Fibroblast of peridontal ligament (primary cell): ENCODE results near the gene GTF3C2.

Experiments used
- DNase-seq: peaks from one replicate; pipeline ENCODE4 v3.0.0-alpha.2; 2010; ENCODE audit errors: extremely low read depth

GTF3C2 gene

GRCh38 chr2:27296481-27296880 is 60.1 kb downstream of the GTF3C2 start:
- peak; percentile 20 for DNase-seq

DNA sequence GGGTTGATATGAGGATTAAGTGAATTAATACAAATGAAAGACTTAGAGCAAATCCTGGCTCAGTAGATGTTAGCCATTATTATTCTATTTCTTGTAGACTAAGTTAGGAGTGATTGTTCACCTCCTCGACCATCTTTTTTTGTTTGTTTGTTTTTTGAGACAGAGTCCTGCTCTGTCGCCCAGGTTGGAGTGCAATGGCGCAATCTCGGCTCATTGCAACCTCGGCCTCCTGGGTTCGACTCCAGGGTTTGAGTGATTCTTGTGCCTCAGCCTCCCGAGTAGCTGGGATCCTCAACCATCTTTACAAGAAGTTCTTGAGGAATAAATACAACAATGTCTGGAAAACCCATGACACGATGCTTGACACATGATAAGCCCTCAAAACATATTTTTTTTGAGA is 61.6 kb downstream of the GTF3C2 start:
- no peak for DNase-seq

- no peak for DNase-seq
Observed at GRCh38 chr2:27291865-27292264, 64.7 kb downstream of the GTF3C2 start.

- no peak for DNase-seq
Observed at GRCh38 chr2:27290549-27290948, 66.0 kb downstream of the GTF3C2 start.

- no peak for DNase-seq
Observed at GRCh38 chr2:27288610-27289009, 68.0 kb downstream of the GTF3C2 start.

GRCh38 chr2:27285481-27285880 is 71.1 kb downstream of the GTF3C2 start:
- DNase-seq = no peak

GRCh38 chr2:27284996-27285395 is 71.6 kb downstream of the GTF3C2 start:
- no peak for DNase-seq

GRCh38 chr2:27282892-27283291 is 73.7 kb downstream of the GTF3C2 start:
- no peak for DNase-seq

DNA sequence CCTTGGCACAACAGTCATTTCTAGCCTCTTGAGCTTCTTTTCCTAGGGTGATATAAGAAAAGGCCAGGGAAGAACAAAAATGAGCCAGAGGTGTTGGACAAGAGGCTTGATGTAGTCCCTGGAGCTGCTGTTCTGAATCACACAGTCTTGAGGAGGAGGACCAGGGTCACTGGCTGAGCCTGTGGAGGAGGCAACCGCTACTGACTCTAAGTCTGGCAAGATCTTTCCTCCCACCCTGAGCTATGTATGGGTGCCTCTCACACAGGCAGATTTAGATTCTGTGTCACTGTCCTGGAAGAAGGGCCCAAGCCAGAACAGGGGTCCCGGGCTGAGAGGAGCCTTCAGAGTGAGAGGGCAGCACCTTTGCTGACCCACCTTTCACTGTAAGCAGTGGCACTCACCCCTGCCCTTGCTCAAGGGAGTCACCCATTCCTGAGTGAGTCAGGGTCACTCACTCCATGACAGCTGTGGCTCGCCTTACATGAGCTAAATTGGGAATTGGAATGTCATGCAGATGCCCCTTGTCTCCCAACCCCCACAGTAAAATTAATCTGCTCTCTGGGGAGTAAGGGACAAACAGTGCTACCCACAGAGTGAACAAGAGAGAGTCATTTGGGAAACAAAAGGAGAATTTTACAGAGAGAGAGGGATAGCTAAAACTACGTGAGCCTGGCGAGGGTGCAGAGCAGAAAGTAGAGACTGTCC is 74.6 kb downstream of the GTF3C2 start, which contains the start of gene TRIM54:
TRIM54 (plus strand) TSS at position 575 of the 705 bp plus-strand sequence. CDS start 303 bp downstream, outside the sequence.
- DNase-seq = no peak

DNA sequence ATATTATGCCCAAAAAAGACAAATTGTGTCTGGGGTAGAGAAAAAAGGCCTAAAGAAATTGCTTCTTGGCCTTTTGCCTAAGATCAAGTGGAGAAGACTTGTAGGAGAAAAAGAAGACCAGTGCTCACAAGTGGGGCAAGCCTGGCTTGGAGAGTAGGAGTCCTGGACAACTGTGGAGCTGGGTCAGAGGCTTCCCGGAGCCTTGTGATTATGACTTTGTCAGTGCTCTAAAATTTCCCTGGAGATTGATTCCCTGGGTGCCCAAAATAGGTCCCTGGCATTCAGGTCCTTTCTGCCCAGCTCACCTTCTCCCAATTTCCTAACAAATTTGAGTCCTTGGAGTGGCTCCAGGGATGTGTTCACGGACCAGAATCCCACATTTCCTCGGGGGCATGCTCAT is 75.1 kb downstream of the GTF3C2 start:
- no peak for DNase-seq

DNA sequence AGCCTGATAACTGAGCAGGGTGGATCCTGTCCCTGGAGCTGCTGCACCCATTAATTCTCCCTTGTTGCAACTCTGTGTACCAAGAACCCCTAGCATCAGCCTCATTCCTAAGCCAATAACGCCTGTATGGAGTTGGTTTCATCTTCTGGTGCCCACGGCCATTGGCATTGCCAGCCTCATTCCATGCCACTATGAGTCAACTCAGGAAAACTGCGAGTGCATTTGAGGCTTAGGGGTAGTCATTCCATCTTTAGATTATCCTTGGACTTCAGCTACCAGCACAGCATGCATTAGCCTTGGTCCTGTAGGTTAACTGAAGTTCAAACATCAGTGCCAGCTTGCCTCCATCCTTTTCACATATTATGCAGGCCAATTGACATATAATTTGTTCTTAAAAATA is 75.7 kb downstream of the GTF3C2 start:
- DNase-seq = no peak

DNA sequence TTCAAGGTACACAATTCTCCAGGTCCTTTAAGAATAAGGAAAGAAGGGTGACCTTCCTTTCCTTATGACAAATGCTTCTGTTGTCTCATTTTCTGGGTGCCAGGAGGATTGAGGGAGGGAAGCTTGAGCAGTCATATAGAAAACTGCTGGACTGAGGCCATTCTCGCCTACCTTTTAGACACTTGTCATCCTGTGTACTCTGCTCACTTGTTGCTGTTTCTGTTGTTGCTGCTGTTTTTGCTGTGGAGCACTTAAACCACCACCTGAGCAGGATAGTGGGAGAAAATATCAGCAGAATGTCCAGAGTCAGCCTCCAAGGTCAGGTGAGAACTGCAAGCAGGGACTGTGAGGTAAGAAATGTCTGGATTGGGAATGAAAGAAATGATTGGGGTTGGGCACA is 78.6 kb downstream of the GTF3C2 start:
- no peak for DNase-seq
